A673 (cell line): ENCODE data around the gene ZBTB7B.

Source experiments
- EZH2 ChIP-seq: fragments of 200-600 bp; sonication (generic); IDR thresholded peaks from 2 replicates; pipeline ENCODE4 v1.6.1; 2017; ENCODE audit warnings: borderline replicate concordance, low read depth, mild to moderate bottlenecking, mixed read lengths, antibody characterized with exemption, low read length; ENCODE audit not compliant: poor library complexity, severe bottlenecking
- TF ChIP-seq, protein P1 (sequence below): fragments of 300-800, 200-600 bp; sonication (generic); conservative IDR thresholded peaks from 2 replicates; pipeline ENCODE4 v1.5.1; 2017; ENCODE audit warnings: low read depth, mild to moderate bottlenecking, antibody characterized with exemption, low read length, moderate library complexity, mixed read lengths

DNA sequence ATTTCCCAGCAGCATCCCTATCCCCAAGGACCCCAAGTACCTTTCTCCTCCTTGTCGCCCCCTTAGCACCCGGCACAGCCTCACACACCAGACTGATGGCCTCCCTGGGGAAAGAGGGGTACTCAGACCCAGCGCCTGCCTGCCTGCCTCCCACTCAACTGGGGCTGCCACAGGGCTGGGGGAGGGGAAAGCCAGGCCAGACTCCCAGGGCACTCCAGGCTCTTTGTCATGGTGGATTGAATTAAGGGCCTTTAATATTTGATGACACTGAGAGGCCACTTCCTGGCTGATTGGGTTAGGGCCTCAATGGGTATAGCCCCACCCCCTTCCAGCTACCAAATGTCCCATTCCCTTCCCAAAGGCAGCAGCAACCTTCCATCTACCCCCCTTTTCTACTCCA, 33.9 kb upstream of the ZBTB7B start:
- TF ChIP-seq, protein P1, sequence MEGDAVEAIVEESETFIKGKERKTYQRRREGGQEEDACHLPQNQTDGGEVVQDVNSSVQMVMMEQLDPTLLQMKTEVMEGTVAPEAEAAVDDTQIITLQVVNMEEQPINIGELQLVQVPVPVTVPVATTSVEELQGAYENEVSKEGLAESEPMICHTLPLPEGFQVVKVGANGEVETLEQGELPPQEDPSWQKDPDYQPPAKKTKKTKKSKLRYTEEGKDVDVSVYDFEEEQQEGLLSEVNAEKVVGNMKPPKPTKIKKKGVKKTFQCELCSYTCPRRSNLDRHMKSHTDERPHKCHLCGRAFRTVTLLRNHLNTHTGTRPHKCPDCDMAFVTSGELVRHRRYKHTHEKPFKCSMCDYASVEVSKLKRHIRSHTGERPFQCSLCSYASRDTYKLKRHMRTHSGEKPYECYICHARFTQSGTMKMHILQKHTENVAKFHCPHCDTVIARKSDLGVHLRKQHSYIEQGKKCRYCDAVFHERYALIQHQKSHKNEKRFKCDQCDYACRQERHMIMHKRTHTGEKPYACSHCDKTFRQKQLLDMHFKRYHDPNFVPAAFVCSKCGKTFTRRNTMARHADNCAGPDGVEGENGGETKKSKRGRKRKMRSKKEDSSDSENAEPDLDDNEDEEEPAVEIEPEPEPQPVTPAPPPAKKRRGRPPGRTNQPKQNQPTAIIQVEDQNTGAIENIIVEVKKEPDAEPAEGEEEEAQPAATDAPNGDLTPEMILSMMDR, result no peak
- no peak for TF ChIP-seq EZH2
